ENCODE data around the gene CCT2.
"Not testable (repeated sequence)": the region's sequence is repeated elsewhere in the genome, so short reads cannot be mapped to it uniquely, and the experiment has no call there.

The CCT2 gene

GRCh38 chr12:69604275-69604674, 19.0 kb downstream of the CCT2 start:
- H2BK5ac ChIP-seq (ENCODE audit: low read depth, low read length, poor library complexity); H3K79me1 ChIP-seq (ENCODE audit: low read length); H3K4me1 ChIP-seq (ENCODE audit: control insufficient read depth in 1 of 2, insufficient read depth in 2 of 2, low read length in 2 of 2); H3K27ac ChIP-seq (ENCODE audit: low read depth, low read length); H2BK120ac ChIP-seq (ENCODE audit: insufficient read depth, low read length, poor library complexity); DNase-seq; H3K9me3 ChIP-seq (ENCODE audit: insufficient read depth, low read depth, low read length); H4K91ac ChIP-seq (ENCODE audit: low read depth, low read length); H3K14ac ChIP-seq (ENCODE audit: low read length); H3K4me2 ChIP-seq (ENCODE audit: low read length); H3K4me3 ChIP-seq (ENCODE audit: low read depth, low read length); H3K18ac ChIP-seq (ENCODE audit: low read length); H3K79me2 ChIP-seq (ENCODE audit: control insufficient read depth, insufficient read depth, low read length, poor library complexity); H3K23ac ChIP-seq (ENCODE audit: low read length); H2AFZ ChIP-seq (ENCODE audit: insufficient read depth, low read length, poor library complexity); H2BK12ac ChIP-seq (ENCODE audit: low read length); H3K9ac ChIP-seq (ENCODE audit: low read length); H3K27me3 ChIP-seq (ENCODE audit: insufficient read depth, low read length); H4K12ac ChIP-seq (ENCODE audit: low read depth, low read length); H3K4ac ChIP-seq (ENCODE audit: low read depth, low read length); H2AK5ac ChIP-seq (ENCODE audit: low read length); H4K8ac ChIP-seq (ENCODE audit: low read depth, low read length): not testable (repeated sequence)
- no CpG with 5 or more reads among the region's 3 CpGs for WGBS (ENCODE audit: extremely low coverage, insufficient coverage, insufficient read length)
- H3K36me3 ChIP-seq (ENCODE audit: control insufficient read depth in 1 of 2, insufficient read depth in 2 of 2, low read length in 2 of 2): peaks cover 11 to 23% of the 10 kb centered on the region in 2 experiments

- Histone ChIP-seq H3K9ac (ENCODE audit: low read length) (no peak overlapping the region), H3K9me3 (ENCODE audit: insufficient read depth, low read depth, low read length) (no peaks in the 10 kb centered on the region), H2AFZ (ENCODE audit: insufficient read depth, low read length, poor library complexity) (no peak overlapping the region), H4K91ac (ENCODE audit: low read depth, low read length) (no peak overlapping the region), H4K8ac (ENCODE audit: low read depth, low read length) (no peak overlapping the region), H3K4ac (ENCODE audit: low read depth, low read length) (no peak overlapping the region), H3K23ac (ENCODE audit: low read length) (no peak overlapping the region), H4K12ac (ENCODE audit: low read depth, low read length) (no peak overlapping the region), H3K18ac (ENCODE audit: low read length) (no peak overlapping the region), H2BK5ac (ENCODE audit: low read depth, low read length, poor library complexity) (no peak overlapping the region), H3K4me1 (ENCODE audit: control insufficient read depth in 1 of 2, insufficient read depth in 2 of 2, low read length in 2 of 2) (no peaks in the 10 kb centered on the region), H3K4me3 (ENCODE audit: low read depth, low read length) (no peak overlapping the region), H2AK5ac (ENCODE audit: low read length) (no peak overlapping the region), H3K79me2 (ENCODE audit: control insufficient read depth, insufficient read depth, low read length, poor library complexity) (no peaks in the 10 kb centered on the region), H2BK12ac (ENCODE audit: low read length) (no peak overlapping the region), H3K27me3 (ENCODE audit: insufficient read depth, low read length) (no peaks in the 10 kb centered on the region), H3K36me3 (ENCODE audit: control insufficient read depth in 1 of 2, insufficient read depth in 2 of 2, low read length in 2 of 2) (peaks cover 0 to 2% of the 10 kb centered on the region in 2 experiments), H3K14ac (ENCODE audit: low read length) (no peak overlapping the region), H3K79me1 (ENCODE audit: low read length) (no peaks in the 10 kb centered on the region), H2BK120ac (ENCODE audit: insufficient read depth, low read length, poor library complexity) (no peak overlapping the region), H3K4me2 (ENCODE audit: low read length) (no peak overlapping the region), H3K27ac (ENCODE audit: low read depth, low read length) (no peak overlapping the region)
- WGBS (ENCODE audit: extremely low coverage, insufficient coverage, insufficient read length): no CpG with 5 or more reads among the region's 2 CpGs
- DNase-seq: no peak
These were observed 22.9 kb downstream of the CCT2 start for GRCh38 chr12:69608114-69608513.

DNA sequence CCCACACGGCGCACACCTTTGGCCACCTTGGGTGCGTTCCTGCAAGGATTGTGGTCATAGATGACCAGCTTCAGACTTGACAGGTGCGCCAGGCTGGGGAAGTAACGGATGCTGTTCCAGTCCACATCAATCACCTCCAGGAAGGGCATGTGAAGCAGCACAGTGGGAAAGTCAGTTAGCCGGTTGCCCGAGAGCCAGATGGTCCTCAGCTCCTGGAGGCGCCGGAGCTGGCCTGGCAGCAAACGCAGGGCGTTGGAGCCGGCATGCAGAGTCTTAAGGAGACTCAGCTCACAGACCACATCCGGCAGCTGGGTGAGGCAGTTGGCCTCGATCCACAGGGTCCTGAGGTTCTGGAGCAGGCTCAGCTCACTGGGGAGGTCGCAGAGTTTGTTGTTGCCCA, 24.9 kb downstream of the CCT2 start:
- Histone ChIP-seq H3K4me2 (ENCODE audit: low read length) (no peak overlapping the region), H4K91ac (ENCODE audit: low read depth, low read length) (no peak overlapping the region), H3K9me3 (ENCODE audit: insufficient read depth, low read depth, low read length) (no peaks in the 10 kb centered on the region), H2BK12ac (ENCODE audit: low read length) (no peak overlapping the region), H2AFZ (ENCODE audit: insufficient read depth, low read length, poor library complexity) (no peak overlapping the region), H3K36me3 (ENCODE audit: control insufficient read depth in 1 of 2, insufficient read depth in 2 of 2, low read length in 2 of 2) (no peaks in the 10 kb centered on the region), H3K23ac (ENCODE audit: low read length) (no peak overlapping the region), H3K79me2 (ENCODE audit: control insufficient read depth, insufficient read depth, low read length, poor library complexity) (no peaks in the 10 kb centered on the region), H3K79me1 (ENCODE audit: low read length) (no peaks in the 10 kb centered on the region), H4K8ac (ENCODE audit: low read depth, low read length) (no peak overlapping the region), H4K12ac (ENCODE audit: low read depth, low read length) (no peak overlapping the region), H3K9ac (ENCODE audit: low read length) (no peak overlapping the region), H3K27me3 (ENCODE audit: insufficient read depth, low read length) (no peaks in the 10 kb centered on the region), H2AK5ac (ENCODE audit: low read length) (no peak overlapping the region), H3K4ac (ENCODE audit: low read depth, low read length) (no peak overlapping the region), H3K18ac (ENCODE audit: low read length) (no peak overlapping the region), H3K4me3 (ENCODE audit: low read depth, low read length) (no peak overlapping the region), H3K27ac (ENCODE audit: low read depth, low read length) (no peak overlapping the region), H2BK120ac (ENCODE audit: insufficient read depth, low read length, poor library complexity) (no peak overlapping the region), H3K4me1 (ENCODE audit: control insufficient read depth in 1 of 2, insufficient read depth in 2 of 2, low read length in 2 of 2) (no peaks in the 10 kb centered on the region), H2BK5ac (ENCODE audit: low read depth, low read length, poor library complexity) (no peak overlapping the region), H3K14ac (ENCODE audit: low read length) (no peak overlapping the region)
- no CpG with 5 or more reads among the region's 15 CpGs for WGBS (ENCODE audit: extremely low coverage, insufficient coverage, insufficient read length)
- DNase-seq: no peak

DNA sequence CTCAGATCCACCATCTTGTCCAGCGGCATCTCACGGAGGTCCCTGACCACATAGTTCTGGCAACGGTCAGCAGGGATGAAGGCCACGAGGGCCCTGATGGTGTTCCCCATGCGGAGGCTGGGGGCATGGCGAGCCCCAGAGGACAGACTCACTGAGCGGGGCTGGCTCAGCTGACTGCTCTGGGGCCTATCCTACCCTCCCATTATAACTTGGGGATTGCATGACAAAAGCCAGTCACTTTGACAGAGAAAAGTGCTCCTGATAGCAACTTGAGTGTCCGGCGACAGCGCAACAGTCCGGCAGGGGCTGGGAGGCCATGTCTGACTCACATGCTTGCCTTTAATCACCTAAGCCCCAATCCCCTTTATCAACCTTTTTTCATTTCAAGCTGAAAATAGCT, 25.5 kb downstream of the CCT2 start, which contains the start of gene LRRC10:
Gene LRRC10, minus strand, starts transcription at position 179 of the 400 bp plus-strand sequence. Its CDS starts 69 bp downstream, at position 110.
- H3K18ac ChIP-seq (ENCODE audit: low read length): no peak within 1 kb of the TSS
- no peak for DNase-seq
- H4K12ac ChIP-seq (ENCODE audit: low read depth, low read length): no peak within 1 kb of the TSS
- H3K9me3 ChIP-seq (ENCODE audit: insufficient read depth, low read depth, low read length): no peaks in the 10 kb centered on the region
- no peak within 1 kb of the TSS for H3K23ac ChIP-seq (ENCODE audit: low read length)
- H3K36me3 ChIP-seq (ENCODE audit: control insufficient read depth in 1 of 2, insufficient read depth in 2 of 2, low read length in 2 of 2): no peaks in the 10 kb centered on the region
- no peak within 1 kb of the TSS for H2AFZ ChIP-seq (ENCODE audit: insufficient read depth, low read length, poor library complexity)
- no peak within 1 kb of the TSS for H3K9ac ChIP-seq (ENCODE audit: low read length)
- H3K4me2 ChIP-seq (ENCODE audit: low read length): no peak within 1 kb of the TSS
- no peak within 1 kb of the TSS for H3K27ac ChIP-seq (ENCODE audit: low read depth, low read length)
- no peaks in the 10 kb centered on the region for H3K79me2 ChIP-seq (ENCODE audit: control insufficient read depth, insufficient read depth, low read length, poor library complexity)
- no peak within 1 kb of the TSS for H2BK12ac ChIP-seq (ENCODE audit: low read length)
- no peaks in the 10 kb centered on the region for H3K4me1 ChIP-seq (ENCODE audit: control insufficient read depth in 1 of 2, insufficient read depth in 2 of 2, low read length in 2 of 2)
- H3K79me1 ChIP-seq (ENCODE audit: low read length): no peaks in the 10 kb centered on the region
- no peak within 1 kb of the TSS for H2AK5ac ChIP-seq (ENCODE audit: low read length)
- no peak within 1 kb of the TSS for H2BK120ac ChIP-seq (ENCODE audit: insufficient read depth, low read length, poor library complexity)
- no peak within 1 kb of the TSS for H2BK5ac ChIP-seq (ENCODE audit: low read depth, low read length, poor library complexity)
- WGBS (ENCODE audit: extremely low coverage, insufficient coverage, insufficient read length): no CpG with 5 or more reads among the region's 11 CpGs
- H3K27me3 ChIP-seq (ENCODE audit: insufficient read depth, low read length): no peaks in the 10 kb centered on the region
- no peak within 1 kb of the TSS for H3K4ac ChIP-seq (ENCODE audit: low read depth, low read length)
- H4K91ac ChIP-seq (ENCODE audit: low read depth, low read length): no peak within 1 kb of the TSS
- H4K8ac ChIP-seq (ENCODE audit: low read depth, low read length): no peak within 1 kb of the TSS
- H3K4me3 ChIP-seq (ENCODE audit: low read depth, low read length): no peak within 1 kb of the TSS
- no peak within 1 kb of the TSS for H3K14ac ChIP-seq (ENCODE audit: low read length)

All from trophoblast cell (in vitro differentiated cells and primary cell).